HG03280 (cell line): ENCODE measurements around the gene APBB1IP.
"Not testable (repeated sequence)": the region's sequence is repeated elsewhere in the genome, so short reads cannot be mapped to it uniquely, and the experiment has no call there.

Source experiments
- ATAC-seq: cut with Tn5 transposase; IDR thresholded peaks from one replicate; pipeline ENCODE4 v1.9.1; 2021; ENCODE audit warnings: mild to moderate bottlenecking, moderate library complexity; ENCODE audit not compliant: unreplicated experiment

APBB1IP gene, protein sequence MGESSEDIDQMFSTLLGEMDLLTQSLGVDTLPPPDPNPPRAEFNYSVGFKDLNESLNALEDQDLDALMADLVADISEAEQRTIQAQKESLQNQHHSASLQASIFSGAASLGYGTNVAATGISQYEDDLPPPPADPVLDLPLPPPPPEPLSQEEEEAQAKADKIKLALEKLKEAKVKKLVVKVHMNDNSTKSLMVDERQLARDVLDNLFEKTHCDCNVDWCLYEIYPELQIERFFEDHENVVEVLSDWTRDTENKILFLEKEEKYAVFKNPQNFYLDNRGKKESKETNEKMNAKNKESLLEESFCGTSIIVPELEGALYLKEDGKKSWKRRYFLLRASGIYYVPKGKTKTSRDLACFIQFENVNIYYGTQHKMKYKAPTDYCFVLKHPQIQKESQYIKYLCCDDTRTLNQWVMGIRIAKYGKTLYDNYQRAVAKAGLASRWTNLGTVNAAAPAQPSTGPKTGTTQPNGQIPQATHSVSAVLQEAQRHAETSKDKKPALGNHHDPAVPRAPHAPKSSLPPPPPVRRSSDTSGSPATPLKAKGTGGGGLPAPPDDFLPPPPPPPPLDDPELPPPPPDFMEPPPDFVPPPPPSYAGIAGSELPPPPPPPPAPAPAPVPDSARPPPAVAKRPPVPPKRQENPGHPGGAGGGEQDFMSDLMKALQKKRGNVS

DNA sequence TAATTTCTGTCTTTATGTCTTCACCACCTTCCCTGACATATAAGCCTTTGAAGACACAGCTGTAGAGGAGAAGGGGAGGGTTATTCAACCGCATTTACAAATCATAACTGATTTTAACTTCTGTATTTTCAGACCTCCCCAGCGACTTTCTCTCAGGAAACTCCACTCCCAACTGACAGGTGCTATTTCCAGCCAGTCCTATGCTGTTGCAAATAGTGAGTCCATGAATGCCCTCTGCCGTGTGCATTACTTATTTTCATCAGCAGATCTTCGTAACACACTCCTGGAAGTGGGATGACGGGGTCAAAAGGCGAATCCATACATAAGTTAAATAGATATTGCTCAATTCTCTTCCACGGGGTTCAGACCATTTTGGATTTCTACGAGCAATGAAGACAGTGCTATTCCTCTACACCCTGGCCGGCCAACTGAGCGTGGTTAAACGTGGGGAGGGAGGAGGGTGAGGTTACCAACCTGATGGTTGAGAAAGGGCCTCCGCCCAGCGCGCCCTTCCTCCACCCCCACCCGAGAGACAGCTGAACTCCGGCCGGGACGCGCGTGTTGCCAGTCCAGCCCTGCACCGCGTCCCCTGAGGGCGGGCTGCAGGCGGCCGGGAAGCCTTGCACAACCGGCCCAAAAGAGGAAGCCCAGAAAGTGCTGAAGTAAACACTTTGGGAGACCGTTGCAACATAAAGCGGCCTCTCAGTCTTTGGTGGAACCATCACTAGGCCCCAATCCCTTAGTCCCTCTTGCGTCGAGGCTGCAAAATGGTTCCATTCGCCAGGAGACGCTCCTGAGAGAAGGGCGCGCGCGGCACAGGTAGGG is at the start of gene APBB1IP:
APBB1IP (plus strand) TSS at position 705 of the 825 bp plus-strand sequence. CDS start 53,986 bp downstream, outside the sequence.
- peak; percentile 53 for ATAC-seq

DNA sequence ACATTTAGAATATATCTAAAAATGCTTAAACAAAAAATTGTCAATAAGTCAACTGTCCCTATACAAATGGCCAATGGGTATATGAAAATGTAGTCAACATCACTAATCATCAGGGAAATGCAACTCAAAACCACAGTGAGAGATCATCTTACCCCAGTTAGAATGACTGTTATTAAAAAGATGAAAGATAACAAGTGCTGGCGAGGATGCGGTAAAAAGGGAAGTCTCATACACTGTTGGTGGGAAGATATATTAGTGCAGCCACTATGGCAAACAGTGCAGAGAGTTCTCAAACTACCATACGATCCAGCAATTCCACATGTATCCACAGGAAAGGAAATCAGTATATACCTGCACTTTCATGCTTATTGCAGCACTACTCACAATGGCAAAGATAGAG is 48.6 kb upstream of the APBB1IP start:
- ATAC-seq, result no peak

DNA sequence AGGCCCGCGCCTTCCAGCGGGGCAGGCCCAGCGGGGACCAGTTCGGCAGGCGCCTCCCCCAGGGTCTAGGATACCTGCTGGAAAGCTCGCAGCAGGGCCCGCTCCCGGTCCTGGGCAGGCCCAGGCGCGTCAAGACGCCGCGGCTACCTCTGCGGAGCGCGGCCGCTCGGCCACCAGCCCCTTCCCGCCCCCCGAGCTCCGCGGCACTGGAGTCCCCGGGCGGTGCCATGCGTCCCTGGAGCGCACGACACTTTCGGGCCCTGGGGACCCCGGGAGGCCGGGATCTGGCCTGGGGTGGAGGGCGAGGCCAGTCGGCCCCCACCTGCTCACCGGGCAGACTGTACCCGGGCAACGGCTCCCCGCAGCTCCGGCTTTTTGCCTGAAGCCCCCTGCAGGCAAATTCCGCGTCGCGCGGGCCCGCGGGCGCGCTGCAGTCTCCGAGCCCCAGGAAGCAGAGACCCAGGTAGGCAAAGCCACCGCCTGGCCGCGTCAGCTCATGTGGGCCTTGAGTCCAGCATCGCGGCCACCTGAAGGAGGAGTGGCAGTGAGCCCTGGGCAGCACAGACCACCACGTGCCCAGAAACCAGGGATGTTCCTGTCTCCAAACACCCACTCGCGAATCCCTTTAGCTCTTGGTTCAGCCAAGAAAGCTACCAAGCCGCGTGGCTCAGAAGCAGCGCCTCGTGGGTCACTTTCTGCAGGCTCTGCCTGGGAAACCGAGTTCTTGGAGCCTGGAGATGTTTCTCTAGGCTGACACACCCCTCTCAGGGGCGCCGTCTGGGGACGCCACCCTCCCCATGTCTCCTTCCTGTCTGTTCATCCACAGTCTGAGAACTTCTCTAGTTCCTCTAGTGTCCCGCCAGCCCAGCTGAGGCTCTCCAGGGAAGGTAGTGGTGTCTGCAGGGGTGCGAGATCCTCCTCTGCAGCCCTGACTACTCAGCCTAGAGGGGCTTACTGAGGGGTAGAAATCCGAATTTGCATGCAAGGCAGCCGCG is 46.1 kb upstream of the APBB1IP start:
- no peak for ATAC-seq

DNA sequence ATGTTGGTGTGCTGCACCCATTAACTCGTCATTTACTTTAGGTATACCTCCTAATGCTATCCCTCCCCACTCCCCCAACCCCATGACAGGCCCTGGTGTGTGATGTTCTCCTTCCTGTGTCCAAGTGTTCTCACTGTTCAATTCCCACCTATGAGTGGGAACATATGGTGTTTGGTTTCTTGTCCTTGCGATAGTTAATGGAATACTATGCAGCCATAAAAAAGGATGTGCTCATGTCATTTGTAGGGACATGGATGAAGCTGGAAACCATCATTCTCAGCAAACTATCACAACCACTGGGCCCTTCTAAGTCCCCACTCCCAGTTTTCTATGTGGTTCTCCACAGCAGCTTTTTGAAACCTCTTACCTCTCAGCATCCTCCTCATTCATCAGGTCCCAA is 39.8 kb upstream of the APBB1IP start:
- not testable (repeated sequence) for ATAC-seq

DNA sequence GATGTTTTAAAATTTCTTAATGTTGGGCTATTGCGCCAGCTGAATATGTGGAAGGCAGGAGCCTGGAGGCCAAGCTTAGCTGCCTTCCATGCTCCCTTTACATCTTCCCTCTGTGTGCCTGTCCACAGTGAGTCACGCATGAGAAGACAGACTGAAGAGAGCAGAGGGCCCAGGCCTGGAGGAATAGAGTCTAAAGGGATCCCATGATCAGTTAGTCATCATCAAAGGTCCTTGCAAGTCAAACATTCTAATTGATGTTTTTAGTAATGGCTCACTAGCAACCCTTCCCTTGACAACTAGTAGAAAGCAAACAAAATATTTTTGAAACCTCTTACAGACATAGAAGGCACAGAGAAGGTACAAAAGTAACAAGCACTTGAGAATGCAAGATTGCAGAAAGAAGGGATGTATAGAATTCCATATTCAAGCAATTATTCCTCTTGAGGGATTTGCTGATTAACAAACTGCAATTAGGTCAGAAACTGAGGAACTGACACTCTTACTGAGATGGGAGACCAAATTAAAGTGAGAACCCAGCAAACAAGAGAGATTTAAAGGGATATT is 30.7 kb upstream of the APBB1IP start:
- ATAC-seq, result no peak

DNA sequence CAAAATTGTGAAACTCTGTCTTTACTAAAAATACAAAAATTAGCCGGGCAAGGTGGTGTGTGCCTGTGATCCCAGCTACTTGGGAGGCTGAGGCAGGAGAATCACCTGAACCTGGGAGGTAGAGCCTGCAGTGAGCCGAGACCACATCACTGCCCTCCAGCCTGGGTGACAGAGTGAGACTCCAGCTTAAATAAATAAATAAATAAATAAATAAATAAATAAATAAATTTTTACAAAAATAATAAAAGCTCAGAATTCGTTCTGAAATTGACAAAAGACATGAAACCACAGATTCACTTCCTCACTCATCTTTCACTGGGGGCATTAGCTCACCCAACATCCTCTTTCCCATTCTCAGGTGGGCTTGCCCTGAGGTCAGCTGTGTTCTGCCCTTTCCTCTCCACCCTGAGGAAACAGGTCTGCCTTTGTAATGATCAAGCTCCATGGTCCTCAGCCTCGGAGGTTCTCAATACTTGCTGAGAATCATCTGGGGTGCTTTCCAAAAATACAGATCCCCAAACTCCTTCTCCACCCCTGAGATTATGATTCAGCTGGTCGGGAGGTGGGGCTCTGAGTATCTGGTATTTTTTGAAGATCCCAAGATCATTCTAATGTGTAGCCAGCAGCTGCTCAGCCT is 29.2 kb upstream of the APBB1IP start:
- no peak for ATAC-seq

DNA sequence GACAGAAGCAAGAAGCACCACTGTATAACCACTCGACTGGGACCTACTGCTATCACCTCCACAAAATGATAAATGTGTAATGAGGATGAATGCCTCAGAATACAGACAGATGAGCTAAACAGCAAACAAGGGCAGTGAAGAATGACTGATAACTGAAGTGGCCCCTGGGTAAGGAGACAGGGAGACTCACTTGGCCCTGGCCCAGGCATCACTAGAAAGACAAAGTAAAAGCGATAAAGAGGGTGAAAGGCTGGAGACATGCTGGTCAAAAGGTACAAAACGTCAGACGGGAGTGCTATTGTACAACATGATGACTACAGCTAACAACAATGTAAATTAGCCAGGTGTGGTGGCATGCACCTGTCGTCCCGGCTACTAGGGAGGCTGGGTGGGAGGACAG is 27.8 kb upstream of the APBB1IP start:
- no peak for ATAC-seq

DNA sequence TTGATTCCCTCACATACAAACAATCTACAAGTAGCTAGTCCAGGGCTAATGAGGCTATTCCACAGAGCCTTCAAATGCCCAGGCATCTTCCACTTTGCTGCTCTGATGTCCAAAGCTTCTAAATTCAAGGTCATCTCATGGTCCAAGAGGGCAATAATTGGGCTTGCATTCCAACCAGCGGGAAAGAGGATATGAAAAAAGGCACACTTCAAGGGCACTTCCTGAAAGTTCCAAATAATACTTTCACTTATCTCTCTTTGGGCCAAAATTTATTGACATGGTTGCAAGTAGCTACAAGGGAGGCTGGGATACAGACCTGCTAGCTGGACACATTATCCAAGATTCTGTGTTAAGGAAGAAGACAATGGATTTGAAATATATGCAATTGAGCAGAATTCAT is 25.2 kb upstream of the APBB1IP start:
- no peak for ATAC-seq

DNA sequence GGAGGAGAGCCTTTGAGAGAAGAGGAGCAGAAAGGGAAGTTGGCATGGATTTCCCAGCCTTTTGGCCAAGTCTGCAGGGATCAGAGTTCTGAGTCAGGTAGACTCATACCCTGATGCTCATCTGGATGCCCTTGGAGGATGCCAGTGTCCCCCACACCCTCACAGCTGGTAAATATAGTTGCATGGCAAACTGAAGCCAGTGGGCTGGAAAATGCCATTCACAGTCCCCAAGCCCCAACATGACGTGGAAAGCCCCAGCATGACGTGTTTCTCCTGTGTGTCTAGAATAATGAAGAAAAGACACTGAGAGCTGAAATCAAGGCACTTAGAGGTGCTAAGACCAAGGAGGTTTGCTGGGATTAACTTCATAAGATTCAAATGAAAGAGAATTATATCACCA is 24.8 kb upstream of the APBB1IP start:
- ATAC-seq, result no peak

DNA sequence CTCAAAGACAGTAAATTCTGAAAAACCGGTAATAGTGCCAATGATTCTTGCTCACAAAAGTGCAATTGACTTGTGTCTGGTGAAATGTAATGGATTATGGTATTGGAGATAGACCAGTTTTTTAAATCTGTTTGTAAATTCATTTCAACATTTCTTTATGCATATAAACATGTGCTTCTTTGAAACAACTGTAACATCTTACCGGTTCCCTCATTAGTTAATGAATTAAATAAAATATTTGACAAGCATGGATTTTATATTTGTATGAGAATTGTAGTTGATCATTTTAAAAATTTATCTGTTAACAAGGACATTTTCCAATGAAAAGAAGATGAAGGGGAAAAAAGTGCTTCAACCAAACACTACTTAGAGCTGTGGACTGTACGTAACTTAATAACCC is 21.0 kb upstream of the APBB1IP start:
- no peak for ATAC-seq

DNA sequence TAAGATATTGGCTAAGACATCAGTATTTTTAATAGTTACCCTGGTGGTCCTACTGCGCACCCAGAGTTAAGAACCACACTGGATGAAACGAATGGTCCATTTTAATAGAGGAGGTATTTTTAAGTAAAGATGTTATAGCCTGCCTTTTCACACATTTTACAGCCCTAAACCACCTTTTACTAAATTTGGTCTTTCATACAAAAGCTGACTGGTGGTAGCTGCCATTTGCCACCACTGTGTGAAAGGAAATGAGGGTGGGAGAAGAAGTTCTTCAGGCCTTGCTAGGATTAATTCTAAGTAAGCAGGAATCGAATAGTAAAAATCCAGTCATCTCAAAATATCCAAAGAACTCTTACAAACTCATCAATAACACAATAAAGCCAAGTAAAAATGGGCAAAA is 15.2 kb upstream of the APBB1IP start:
- no peak for ATAC-seq

DNA sequence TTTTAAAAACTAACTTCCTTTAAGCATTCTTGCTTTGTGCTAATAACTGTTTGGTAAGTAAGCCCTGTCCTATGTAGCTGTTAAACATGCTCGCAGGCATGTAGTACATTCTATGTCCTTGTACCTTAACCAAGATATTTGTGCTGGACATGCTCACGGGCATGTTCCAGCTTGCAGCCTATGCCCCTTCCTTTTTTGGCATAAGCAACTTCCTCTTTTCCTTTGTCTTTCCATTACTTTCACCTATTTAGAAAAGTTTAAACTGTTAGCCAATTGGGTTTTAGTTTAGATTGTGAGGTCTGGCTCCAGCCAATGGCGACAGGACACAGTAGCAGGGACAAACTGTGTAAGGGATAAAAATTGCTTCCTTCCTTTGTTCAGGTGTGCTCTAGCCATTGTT is 14.4 kb upstream of the APBB1IP start:
- no peak for ATAC-seq

DNA sequence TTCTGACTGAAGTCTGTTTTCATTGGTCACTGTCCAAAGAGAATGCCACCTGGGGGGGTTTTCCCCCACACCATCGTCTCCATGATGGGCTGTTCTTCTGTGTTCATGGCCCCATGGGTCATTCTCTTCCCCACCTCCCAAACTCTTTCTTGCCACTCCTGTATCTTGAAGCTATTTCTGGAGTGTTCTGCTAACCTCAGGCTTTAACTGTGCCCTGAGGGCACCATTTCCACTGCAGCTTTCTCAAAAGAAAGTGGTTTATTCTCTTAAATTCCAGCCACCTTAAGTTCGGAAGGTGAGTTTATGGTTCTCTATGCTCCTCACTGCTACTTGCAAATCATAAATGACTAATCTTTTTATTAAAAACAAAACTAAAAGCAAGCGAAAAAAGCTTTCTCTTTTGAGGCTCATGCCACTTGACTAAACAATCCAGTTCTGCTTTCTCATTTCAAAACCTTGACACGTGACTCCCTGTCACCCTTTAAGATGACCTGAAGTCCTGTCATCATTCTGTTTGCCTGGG is 7.4 kb upstream of the APBB1IP start:
- peak; percentile 94 for ATAC-seq

DNA sequence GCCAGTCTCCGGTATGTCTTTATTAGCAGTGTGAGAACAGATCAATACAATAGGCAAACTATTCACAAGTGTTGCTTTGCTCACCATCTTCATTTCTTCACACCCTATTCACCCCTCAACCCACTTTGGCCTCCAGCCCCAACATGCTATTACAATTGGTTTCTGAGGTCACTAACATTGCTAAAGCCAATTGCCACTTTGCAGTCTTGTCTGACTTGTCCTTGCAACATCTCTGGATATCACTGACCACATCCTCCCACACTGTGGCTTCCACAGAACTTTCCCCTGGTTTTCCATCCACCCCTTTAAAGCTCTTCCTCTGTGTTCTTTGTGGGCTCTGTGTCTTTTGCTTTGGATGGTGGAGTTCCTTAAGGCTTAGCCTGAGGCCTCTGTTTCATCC is 5.2 kb upstream of the APBB1IP start:
- no peak for ATAC-seq

DNA sequence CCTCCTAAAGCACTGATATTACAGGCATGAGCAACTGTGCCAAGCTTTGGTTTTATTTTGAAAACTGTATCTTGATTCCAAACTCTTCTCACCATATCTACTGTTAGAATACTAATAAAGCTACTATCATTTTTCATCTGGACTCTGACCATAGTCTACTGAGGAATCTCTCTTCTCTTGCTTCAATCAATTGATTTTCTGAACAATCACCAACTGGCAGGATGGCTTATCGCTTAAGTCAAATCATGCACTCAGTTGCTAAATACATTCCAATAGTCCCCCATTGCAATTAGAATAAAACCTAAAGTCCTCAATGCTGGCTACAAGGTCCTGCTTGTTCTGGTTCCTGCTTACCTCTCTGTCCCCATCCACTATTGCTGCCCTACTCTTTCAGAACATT is 2.3 kb upstream of the APBB1IP start:
- no peak for ATAC-seq

DNA sequence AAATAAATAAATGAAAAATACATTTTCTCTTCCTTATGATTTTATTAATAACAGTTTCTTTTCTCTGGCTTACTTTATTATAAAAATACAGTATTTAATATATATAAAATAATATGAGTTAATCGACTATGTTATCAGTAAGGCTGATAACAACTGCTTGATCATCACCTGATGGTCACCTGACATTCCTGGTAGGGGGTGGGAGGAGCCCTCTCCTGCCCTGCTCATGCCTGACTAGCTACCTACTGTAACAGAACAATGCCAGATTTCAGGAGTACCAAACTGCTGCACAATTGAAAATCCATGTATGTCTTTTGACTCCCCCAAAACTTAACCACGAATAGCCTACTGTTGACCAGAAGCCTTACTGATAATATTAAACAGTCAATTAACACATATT is 1.3 kb upstream of the APBB1IP start:
- ATAC-seq, result no peak

DNA sequence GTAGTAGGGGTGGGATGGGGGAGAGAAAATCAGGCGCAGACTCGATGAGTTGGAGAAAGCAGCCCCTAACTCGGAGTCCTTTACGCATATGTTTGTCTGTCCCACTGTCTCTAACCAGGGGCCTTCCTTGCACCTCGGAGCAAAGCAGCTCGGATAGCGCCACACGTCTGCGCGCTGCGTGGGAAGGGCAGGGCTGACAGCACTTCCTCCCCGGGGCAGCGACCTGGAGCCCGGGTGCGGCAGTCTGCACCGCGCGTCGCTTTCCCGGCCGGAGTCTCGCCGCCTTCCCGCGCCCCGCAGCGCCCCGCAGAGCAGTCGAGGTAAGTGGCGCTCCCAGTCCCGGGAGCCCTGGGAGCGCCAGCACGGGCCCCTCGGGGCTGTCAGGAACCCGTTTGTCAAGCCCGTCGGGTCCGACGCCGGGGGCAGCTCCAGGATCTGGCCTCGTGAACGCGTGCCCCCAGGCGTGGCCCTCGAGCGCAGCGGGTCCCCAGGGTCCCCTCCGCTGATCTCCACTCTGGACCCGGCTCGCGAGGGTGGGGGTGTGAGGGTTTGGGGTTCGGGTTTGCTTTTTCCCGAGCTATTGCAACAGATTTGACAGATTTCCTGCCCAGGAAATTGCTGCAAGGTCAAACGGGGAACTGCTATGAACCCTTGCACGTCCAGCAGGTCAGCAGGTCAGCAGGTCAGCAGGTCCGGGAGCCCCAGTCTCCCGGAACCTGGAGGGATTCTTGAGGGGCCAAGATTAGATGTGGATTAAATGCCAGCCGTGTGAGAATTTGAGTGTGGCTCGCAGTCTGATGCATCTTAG is 597 bp downstream of the APBB1IP start:
- peak; percentile 48 for ATAC-seq

DNA sequence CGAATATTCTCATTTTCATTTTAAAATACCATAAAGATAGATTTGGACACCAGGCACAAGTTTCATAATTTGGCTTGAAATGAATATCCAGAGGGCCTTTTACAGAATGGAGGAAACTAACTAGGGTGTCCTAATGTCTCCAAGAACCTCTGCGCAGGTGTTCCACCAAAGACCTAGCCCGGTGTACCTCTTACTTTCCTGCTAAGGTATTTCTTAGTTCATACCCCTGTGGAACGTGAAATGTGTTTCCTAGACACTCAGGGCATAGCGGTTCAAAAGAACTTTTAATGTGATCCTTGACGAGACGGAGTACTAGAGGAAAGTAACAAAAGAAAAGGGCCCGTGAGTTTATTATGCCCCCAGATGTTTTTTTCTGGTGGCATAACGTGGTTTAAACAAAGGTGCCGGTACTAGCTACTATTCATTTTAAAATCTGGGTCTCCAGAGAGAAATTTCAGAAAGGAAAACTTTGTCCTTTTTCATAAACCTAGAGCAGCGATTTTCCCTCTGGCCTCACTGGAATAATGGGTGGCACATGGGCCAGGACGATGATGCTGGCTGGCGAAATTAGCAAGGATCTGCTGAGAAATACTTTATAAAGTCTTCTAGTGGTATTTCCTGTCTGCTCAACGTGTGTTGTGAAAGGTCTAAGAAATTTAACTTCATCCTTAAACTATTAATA is 1.4 kb downstream of the APBB1IP start:
- ATAC-seq, result no peak
